Activated T-helper 9 cell treated with anti-CD3 and anti-CD28 coated beads, Interleukin-2, amount 50 U/mL, for 16 hours (primary cell): ENCODE data around the gene RNASE11.
A peak's percentile ranks its signal among the peaks of the same experiment; 100 is the strongest.
"Not testable (repeated sequence)": the region's sequence is repeated elsewhere in the genome, so short reads cannot be mapped to it uniquely, and the experiment has no call there.

Experiments used
- DNase-seq: peaks from one replicate; pipeline ENCODE4 v3.0.0-alpha.2; 2020; ENCODE audit warnings: low read depth

RNASE11 gene

GRCh38 chr14:20614038-20614840 is 26.4 kb upstream of the RNASE11 start:
- no peak for DNase-seq

- DNase-seq: peak; percentile 77
Observed at GRCh38 chr14:20613094-20614037, 25.6 kb upstream of the RNASE11 start.

GRCh38 chr14:20612403-20612802 is 24.6 kb upstream of the RNASE11 start:
- DNase-seq: no peak

- no peak for DNase-seq
Observed at GRCh38 chr14:20611277-20611676, 23.5 kb upstream of the RNASE11 start.

- peak; percentile 59 for DNase-seq
Observed at GRCh38 chr14:20610002-20610765, 22.4 kb upstream of the RNASE11 start.

GRCh38 chr14:20609215-20610001 is 21.6 kb upstream of the RNASE11 start:
- DNase-seq: no peak

GRCh38 chr14:20608383-20609110 is 20.7 kb upstream of the RNASE11 start:
- DNase-seq: no peak

GRCh38 chr14:20607617-20608016 is 19.8 kb upstream of the RNASE11 start:
- no peak for DNase-seq

GRCh38 chr14:20606902-20607242 is 19.1 kb upstream of the RNASE11 start:
- DNase-seq: no peak

- no peak for DNase-seq
Observed at GRCh38 chr14:20606190-20606901, 18.5 kb upstream of the RNASE11 start.

GRCh38 chr14:20603813-20604690 is 16.3 kb upstream of the RNASE11 start:
- no peak for DNase-seq

GRCh38 chr14:20602583-20602982 is 14.8 kb upstream of the RNASE11 start:
- no peak for DNase-seq

GRCh38 chr14:20601522-20601921 is 13.7 kb upstream of the RNASE11 start:
- DNase-seq: no peak

GRCh38 chr14:20597108-20597507 is 9.3 kb upstream of the RNASE11 start:
- no peak for DNase-seq

GRCh38 chr14:20595726-20596125 is 7.9 kb upstream of the RNASE11 start:
- DNase-seq: not testable (repeated sequence)

GRCh38 chr14:20592574-20592973 is 4.8 kb upstream of the RNASE11 start:
- DNase-seq: no peak

GRCh38 chr14:20591235-20591634 is 3.4 kb upstream of the RNASE11 start, which contains the start of gene RNASE12:
TSS of gene RNASE12 (minus strand) at chr14:20591376. CDS start at chr14:20590723, 653 bp downstream.
- DNase-seq: no peak

- no peak for DNase-seq
Observed at GRCh38 chr14:20583908-20584307, 3.9 kb downstream of the RNASE11 start.

GRCh38 chr14:20583142-20583541 is 4.7 kb downstream of the RNASE11 start:
- no peak for DNase-seq
